Fibroblast of mammary gland (primary cell): Measurements from ENCODE around the gene SART3.

Experiments used
- DNase-seq: peaks from one replicate; pipeline ENCODE4 v3.0.0-alpha.2; 2010; ENCODE audit warnings: low read depth
- H3K4me3 ChIP-seq: 2 replicates; pipeline ENCODE4 v1.5.1; 2011; ENCODE audit warnings: low read depth, mild to moderate bottlenecking, low read length, moderate library complexity; ENCODE audit not compliant: control insufficient read depth
- CTCF ChIP-seq: conservative IDR thresholded peaks from 2 replicates; pipeline ENCODE4 v1.5.1; 2011; ENCODE audit warnings: low read depth, low read length, inconsistent platforms; ENCODE audit not compliant: control insufficient read depth, insufficient read depth

Gene SART3

GRCh38 chr12:108596854-108597558, 36.0 kb upstream of the SART3 start:
- TF ChIP-seq CTCF: no peak
- DNase-seq: no peak
- peak overlapping the region; percentile 70 for H3K4me3 ChIP-seq

GRCh38 chr12:108595711-108596647, 35.0 kb upstream of the SART3 start:
- DNase-seq: no peak
- TF ChIP-seq CTCF: no peak
- peak overlapping the region; percentile 70 for H3K4me3 ChIP-seq

- DNase-seq: no peak
- no peak for TF ChIP-seq CTCF
- H3K4me3 ChIP-seq: peak overlapping the region; percentile 70
Observed at GRCh38 chr12:108594960-108595710, 34.2 kb upstream of the SART3 start.

- H3K4me3 ChIP-seq: no peak overlapping the region
- no peak for DNase-seq
- no peak for TF ChIP-seq CTCF
Observed at GRCh38 chr12:108594323-108594903, 33.4 kb upstream of the SART3 start.

- TF ChIP-seq CTCF: no peak
- no peak for DNase-seq
- no peak overlapping the region for H3K4me3 ChIP-seq
Observed at GRCh38 chr12:108592033-108592909, 31.3 kb upstream of the SART3 start.
